Body of pancreas (tissue), 4 donors: ENCODE data around the gene RUNDC3A. TPM values are rescaled to one million over a fixed set of nuclear protein-coding genes. Genes with fewer than 3 reads are reported as not detected.
A peak's percentile ranks its signal among the peaks of the same experiment; 100 is the strongest.

Experiments
- ATAC-seq: fragments of 150-250 bp; one replicate; pipeline ENCODE4 v1.9.1; 2016
- DNase-seq, 4 donors: peaks; one replicate each; pipeline ENCODE4 v3.0.0-alpha.2; 2019
- H3K27ac ChIP-seq, 4 donors: fragments of 200-600 bp; sonication (generic); 1 replicate in 3 of 4; 2 replicates in 1 of 4; pipeline versions ENCODE4 v1.5.1 to v1.6.1; 2016 to 2019; ENCODE audit warnings: mild to moderate bottlenecking in 1 of 4, mixed read lengths in 1 of 4, moderate library complexity in 1 of 4
- H3K27me3 ChIP-seq, 2 donors: fragments of 200-600 bp; sonication (generic); one replicate each; pipeline ENCODE4 v1.6.0; 2016; ENCODE audit warnings: mild to moderate bottlenecking in 1 of 2
- H3K36me3 ChIP-seq, 2 donors: fragments of 200-600 bp; sonication (generic); replicated peaks in 1 of 2; 2 replicates each; pipeline ENCODE4 v1.5.1; 2016; ENCODE audit warnings: low read depth in 2 of 2; ENCODE audit not compliant: insufficient read depth in 1 of 2
- H3K4me1 ChIP-seq: fragments of 200-600 bp; sonication (generic); one replicate; pipeline ENCODE4 v1.6.0; 2016
- H3K4me3 ChIP-seq, 2 donors: fragments of 200-600 bp; sonication (generic); 1 replicate in 1 of 2; 2 replicates in 1 of 2; pipeline ENCODE4 v1.5.1; 2016 to 2019
- H3K9me3 ChIP-seq, 3 donors: fragments of 200-600 bp; sonication (generic); 1 replicate in 2 of 3; 2 replicates in 1 of 3; pipeline ENCODE4 v1.5.1; 2016
- POLR2A ChIP-seq, 3 donors: fragments of 450-650 bp; IDR thresholded peaks; one replicate each; pipeline ENCODE4 v1.6.1; 2016; ENCODE audit warnings: antibody characterized with exemption in 3 of 3, mild to moderate bottlenecking in 2 of 3
- WGBS, 2 donors: methylation state at CpG; one replicate each; pipeline ENCODE4 v1.1.5; 2017; 5-methylcytosine and 5-hydroxymethylcytosine counted together
- intact Hi-C: fragments of 100-400 bp; cut with DNase I; formaldehyde crosslinking; loops from one replicate; pipeline ENCODE4 v1.15.1; 2023
- total RNA-seq, 2 donors: library from RNA; depleted of rRNA; stranded (reverse); fragments of >200 nt; gene quantifications; one replicate each; pipeline ENCODE4 v1.1.0, GENCODE V29; 2016
- TF ChIP-seq, protein P1 (sequence below), 7 experiments: fragments of 450-650 bp in 4 of 7; fragments of 200-600 bp in 3 of 7; sonication (generic) in 3 of 7; IDR thresholded peaks; one replicate each; pipeline ENCODE4 v1.5.1; 2016 to 2019; ENCODE audit warnings: antibody characterized with exemption in 7 of 7

The RUNDC3A gene
- total RNA-seq, 2 donors from 2014 or later: 2.6 TPM; not detected in 1

- ATAC-seq (no peak), DNase-seq (no peak)
- Histone ChIP-seq H3K4me1 (peaks cover 18% of the 10 kb centered on the region), H3K36me3 (no peaks in the 10 kb centered on the region), H3K9me3 (no peaks in the 10 kb centered on the region), H3K4me3 (no peak overlapping the region), H3K27ac (no peak overlapping the region), H3K27me3 (no peaks in the 10 kb centered on the region)
- WGBS, 2 donors: 43 to 52% methylated on average over 6 of the region's 6 CpGs
- intact Hi-C loops: no loop called here
- TF ChIP-seq, protein P1, sequence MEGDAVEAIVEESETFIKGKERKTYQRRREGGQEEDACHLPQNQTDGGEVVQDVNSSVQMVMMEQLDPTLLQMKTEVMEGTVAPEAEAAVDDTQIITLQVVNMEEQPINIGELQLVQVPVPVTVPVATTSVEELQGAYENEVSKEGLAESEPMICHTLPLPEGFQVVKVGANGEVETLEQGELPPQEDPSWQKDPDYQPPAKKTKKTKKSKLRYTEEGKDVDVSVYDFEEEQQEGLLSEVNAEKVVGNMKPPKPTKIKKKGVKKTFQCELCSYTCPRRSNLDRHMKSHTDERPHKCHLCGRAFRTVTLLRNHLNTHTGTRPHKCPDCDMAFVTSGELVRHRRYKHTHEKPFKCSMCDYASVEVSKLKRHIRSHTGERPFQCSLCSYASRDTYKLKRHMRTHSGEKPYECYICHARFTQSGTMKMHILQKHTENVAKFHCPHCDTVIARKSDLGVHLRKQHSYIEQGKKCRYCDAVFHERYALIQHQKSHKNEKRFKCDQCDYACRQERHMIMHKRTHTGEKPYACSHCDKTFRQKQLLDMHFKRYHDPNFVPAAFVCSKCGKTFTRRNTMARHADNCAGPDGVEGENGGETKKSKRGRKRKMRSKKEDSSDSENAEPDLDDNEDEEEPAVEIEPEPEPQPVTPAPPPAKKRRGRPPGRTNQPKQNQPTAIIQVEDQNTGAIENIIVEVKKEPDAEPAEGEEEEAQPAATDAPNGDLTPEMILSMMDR (IDR thresholded peaks at IDR 0.05): no peak
- no peak for TF ChIP-seq POLR2A (IDR thresholded peaks at IDR 0.05)
Measured at GRCh38 chr17:44360144-44360533, 51.7 kb downstream of the RUNDC3A start.

- intact Hi-C loops: no loop called here
- H3K9me3 ChIP-seq: no peaks in the 10 kb centered on the region
- ATAC-seq (no peak), DNase-seq (peak in 1 of 4 donors; percentile 39)
- TF ChIP-seq, protein P1 (IDR thresholded peaks at IDR 0.05): no peak
- no peak for TF ChIP-seq POLR2A (IDR thresholded peaks at IDR 0.05)
- H3K36me3 ChIP-seq: no peaks in the 10 kb centered on the region
- peaks cover 18% of the 10 kb centered on the region for H3K4me1 ChIP-seq
- H3K27ac ChIP-seq: no peak overlapping the region
- H3K4me3 ChIP-seq: no peak overlapping the region
- WGBS, 2 donors: 49 to 50% methylated on average over 2 to 5 of the region's 5 CpGs
- no peaks in the 10 kb centered on the region for H3K27me3 ChIP-seq
Measured at GRCh38 chr17:44360826-44361225, 52.4 kb downstream of the RUNDC3A start.

DNA sequence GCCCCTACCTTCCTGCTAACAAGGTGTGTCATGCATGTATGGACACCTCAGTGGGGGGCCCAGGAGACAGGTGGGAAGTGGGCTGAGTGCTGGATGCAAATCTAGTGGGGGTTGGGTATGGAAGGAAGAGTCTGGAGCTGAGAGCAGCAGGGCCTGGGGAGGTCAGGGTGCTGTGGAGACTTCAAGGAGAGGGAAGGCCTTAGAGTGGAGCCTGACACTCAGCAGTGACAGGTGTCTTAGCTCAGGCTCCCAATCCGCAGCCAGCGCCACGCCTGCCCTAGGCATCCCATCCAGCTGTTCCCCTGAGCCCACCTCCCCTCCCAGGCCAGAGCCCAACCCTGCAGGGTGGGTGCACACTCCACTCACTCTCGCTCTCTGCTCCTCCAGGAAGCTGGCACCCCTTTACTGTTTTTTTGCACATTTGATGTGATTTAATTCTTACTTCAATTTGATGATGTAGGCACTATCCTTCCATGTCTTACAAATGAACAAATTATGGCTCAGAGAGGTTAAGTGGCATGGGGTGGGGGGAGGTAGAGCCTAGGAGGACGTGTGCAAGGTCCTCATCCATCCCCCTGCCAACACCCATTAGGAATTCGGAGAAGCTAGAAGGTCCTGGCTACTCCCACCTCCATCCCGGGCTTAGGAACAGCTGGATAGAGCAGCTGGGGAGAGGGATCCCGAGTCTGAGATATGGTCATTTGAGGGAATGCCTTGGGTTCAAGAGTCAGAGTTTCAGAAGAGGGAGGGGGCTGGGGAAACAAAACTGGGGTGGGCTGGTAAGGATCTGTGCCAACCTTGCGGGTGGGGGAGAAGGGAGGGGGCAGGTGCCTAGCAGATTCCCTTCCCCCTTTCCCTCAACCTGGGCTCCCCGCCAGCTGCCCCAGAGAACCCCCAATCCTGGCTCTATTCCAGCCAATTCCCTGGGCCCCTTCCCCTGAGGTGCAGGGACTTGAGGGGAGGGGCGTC, 53.2 kb downstream of the RUNDC3A start:
- Histone ChIP-seq H3K27ac (no peak overlapping the region), H3K4me3 (no peak overlapping the region), H3K9me3 (no peaks in the 10 kb centered on the region), H3K4me1 (peaks cover 18% of the 10 kb centered on the region), H3K27me3 (no peaks in the 10 kb centered on the region), H3K36me3 (no peaks in the 10 kb centered on the region)
- intact Hi-C loops: no loop called here
- DNase-seq (no peak), ATAC-seq (no peak)
- 60 to 64% methylated on average over 9 to 11 of the region's 11 CpGs for WGBS, 2 donors
- TF ChIP-seq POLR2A (IDR thresholded peaks at IDR 0.05): no peak
- TF ChIP-seq, protein P1 (IDR thresholded peaks at IDR 0.05): no peak

- ATAC-seq (no peak), DNase-seq (no peak)
- Histone ChIP-seq H3K36me3 (no peaks in the 10 kb centered on the region), H3K27me3 (no peaks in the 10 kb centered on the region), H3K4me1 (peaks cover 18% of the 10 kb centered on the region), H3K4me3 (no peak overlapping the region), H3K27ac (no peak overlapping the region), H3K9me3 (no peaks in the 10 kb centered on the region)
- intact Hi-C loops: no loop called here
- WGBS, 2 donors: 15 to 31% methylated on average over 5 to 6 of the region's 11 CpGs
- TF ChIP-seq, protein P1 (IDR thresholded peaks at IDR 0.05): no peak
- no peak for TF ChIP-seq POLR2A (IDR thresholded peaks at IDR 0.05)
Measured at GRCh38 chr17:44362459-44362948, 54.1 kb downstream of the RUNDC3A start.
